H9 (cell line): ENCODE measurements around the gene LIPC. TPM values are rescaled to one million over a fixed set of nuclear protein-coding genes. Genes with fewer than 3 reads are reported as not detected.

ENCODE experiments used
- DNase-seq: peaks from one replicate; pipeline ENCODE4 v3.0.0-alpha.2; 2017
- H2AFZ ChIP-seq: one replicate; pipeline ENCODE4 v1.6.1; 2013; ENCODE audit warnings: mild to moderate bottlenecking, low read length, control low read depth, moderate library complexity
- H2AK5ac ChIP-seq: 2 replicates; pipeline ENCODE4 v1.6.1; 2013; ENCODE audit warnings: low read length, control low read depth, mixed read lengths; ENCODE audit not compliant: insufficient read length
- H2BK120ac ChIP-seq: one replicate; pipeline ENCODE4 v1.6.1; 2013; ENCODE audit warnings: low read depth, mild to moderate bottlenecking, low read length, control low read depth, inconsistent platforms; ENCODE audit not compliant: poor library complexity, severe bottlenecking
- H2BK12ac ChIP-seq: 2 replicates; pipeline ENCODE4 v1.6.1; 2013; ENCODE audit warnings: low read length, control low read depth, mixed read lengths, low read depth; ENCODE audit not compliant: insufficient read length
- H2BK15ac ChIP-seq: 2 replicates; pipeline ENCODE4 v1.6.1; 2013; ENCODE audit warnings: low read depth, low read length, control low read depth
- H2BK20ac ChIP-seq: one replicate; pipeline ENCODE4 v1.6.1; 2013; ENCODE audit warnings: low read depth, mild to moderate bottlenecking, low read length, control low read depth, inconsistent platforms; ENCODE audit not compliant: poor library complexity, severe bottlenecking
- H2BK5ac ChIP-seq: 2 replicates; pipeline ENCODE4 v1.6.1; 2013; ENCODE audit warnings: low read length, control low read depth, mixed read lengths; ENCODE audit not compliant: insufficient read length
- H3K14ac ChIP-seq: 2 replicates; pipeline ENCODE4 v1.6.1; 2013; ENCODE audit warnings: low read length, control low read depth; ENCODE audit not compliant: insufficient read depth
- H3K18ac ChIP-seq: 2 replicates; pipeline ENCODE4 v1.6.1; 2013; ENCODE audit warnings: low read depth, mild to moderate bottlenecking, mixed read lengths, low read length, control low read depth; ENCODE audit not compliant: insufficient read length
- H3K23ac ChIP-seq: 2 replicates; pipeline ENCODE4 v1.6.1; 2013; ENCODE audit warnings: low read length, control low read depth, mixed read lengths, low read depth; ENCODE audit not compliant: insufficient read length
- H3K23me2 ChIP-seq: 2 replicates; pipeline ENCODE4 v1.6.1; 2013; ENCODE audit warnings: low read depth, mild to moderate bottlenecking, mixed read lengths, low read length, control low read depth; ENCODE audit not compliant: insufficient read length, poor library complexity, severe bottlenecking
- H3K27ac ChIP-seq: 2 replicates; pipeline ENCODE4 v1.5.1; 2013; ENCODE audit warnings: low read length, control low read depth, mixed read lengths, low read depth; ENCODE audit not compliant: insufficient read length
- H3K27me3 ChIP-seq: 2 replicates; pipeline ENCODE4 v1.6.1; 2013; ENCODE audit warnings: low read length, control low read depth, inconsistent platforms; ENCODE audit not compliant: insufficient read depth
- H3K4ac ChIP-seq: 2 replicates; pipeline ENCODE4 v1.6.1; 2013; ENCODE audit warnings: low read depth, mild to moderate bottlenecking, control low read depth, inconsistent platforms, low read length, moderate library complexity
- H3K4me1 ChIP-seq: 2 replicates; pipeline ENCODE4 v1.6.1; 2013; ENCODE audit warnings: low read length, control low read depth, inconsistent platforms; ENCODE audit not compliant: insufficient read depth
- H3K4me2 ChIP-seq: 2 replicates; pipeline ENCODE4 v1.6.1; 2013; ENCODE audit warnings: low read length, control low read depth, mixed read lengths; ENCODE audit not compliant: insufficient read length, insufficient read depth
- H3K56ac ChIP-seq: 2 replicates; pipeline ENCODE4 v1.6.1; 2013; ENCODE audit warnings: low read depth, mild to moderate bottlenecking, mixed read lengths, low read length, control low read depth; ENCODE audit not compliant: insufficient read length
- H3K79me1 ChIP-seq: 2 replicates; pipeline ENCODE4 v1.6.1; 2013; ENCODE audit warnings: low read depth, mild to moderate bottlenecking, moderate library complexity, low read length, control low read depth, inconsistent platforms; ENCODE audit not compliant: insufficient read depth, poor library complexity, severe bottlenecking
- H3K79me2 ChIP-seq: 2 replicates; pipeline ENCODE4 v1.6.1; 2013; ENCODE audit warnings: low read length, control low read depth, inconsistent platforms; ENCODE audit not compliant: insufficient read depth
- H3K9ac ChIP-seq: 2 replicates; pipeline ENCODE4 v1.6.1; 2013; ENCODE audit warnings: low read length, control low read depth, mixed read lengths; ENCODE audit not compliant: insufficient read length; ENCODE audit errors: extremely low read depth
- H3K9me3 ChIP-seq: one replicate; pipeline ENCODE4 v1.6.1; 2013; ENCODE audit warnings: low read depth, low read length, inconsistent platforms; ENCODE audit not compliant: control insufficient read depth
- H3T11ph ChIP-seq: one replicate; pipeline ENCODE4 v1.6.1; 2013; ENCODE audit warnings: mild to moderate bottlenecking, low read length, control low read depth, inconsistent platforms
- H4K20me1 ChIP-seq: one replicate; pipeline ENCODE4 v1.6.1; 2013; ENCODE audit not compliant: control insufficient read depth, insufficient read length, insufficient read depth
- H4K5ac ChIP-seq: 2 replicates; pipeline ENCODE4 v1.6.1; 2013; ENCODE audit warnings: low read depth, mild to moderate bottlenecking, mixed read lengths, low read length, control low read depth; ENCODE audit not compliant: insufficient read length
- H4K8ac ChIP-seq: replicated peaks from 2 replicates; pipeline ENCODE4 v1.6.1; 2013; ENCODE audit warnings: low read length, control low read depth, mixed read lengths, low read depth; ENCODE audit not compliant: insufficient read length
- H4K91ac ChIP-seq: 2 replicates; pipeline ENCODE4 v1.6.1; 2013; ENCODE audit warnings: low read depth, mild to moderate bottlenecking, moderate library complexity, mixed read lengths, low read length, control low read depth; ENCODE audit not compliant: insufficient read length
- H3K27ac Mint-ChIP-seq, 3 experiments: 2 replicates in 2 of 3; 3 replicates in 1 of 3; pipeline ENCODE4 v1.8.0; 2020 to 2021; ENCODE audit warnings: mixed read lengths in 3 of 3, mild to moderate bottlenecking in 1 of 3, moderate library complexity in 1 of 3
- H3K27me3 Mint-ChIP-seq: 2 replicates; pipeline ENCODE4 v1.8.0; 2021; ENCODE audit warnings: low read depth, mild to moderate bottlenecking, moderate library complexity, mixed read lengths
- H3K36me3 Mint-ChIP-seq, 3 experiments: 2 replicates in 2 of 3; 3 replicates in 1 of 3; pipeline ENCODE4 v1.8.0; 2020 to 2021; ENCODE audit warnings: low read depth in 3 of 3, mixed read lengths in 3 of 3; ENCODE audit not compliant: insufficient read depth in 1 of 3
- H3K4me1 Mint-ChIP-seq, 2 experiments: 2 replicates each; pipeline ENCODE4 v1.8.0; 2020; ENCODE audit warnings: mixed read lengths in 2 of 2
- H3K4me3 Mint-ChIP-seq, 2 experiments: 2 replicates in 1 of 2; 3 replicates in 1 of 2; pipeline ENCODE4 v1.8.0; 2020 to 2021; ENCODE audit warnings: mild to moderate bottlenecking in 2 of 2, mixed read lengths in 2 of 2, moderate library complexity in 1 of 2
- H3K9me3 Mint-ChIP-seq, 2 experiments: 2 replicates in 1 of 2; 3 replicates in 1 of 2; pipeline ENCODE4 v1.8.0; 2020; ENCODE audit warnings: mild to moderate bottlenecking in 2 of 2, mixed read lengths in 2 of 2, moderate library complexity in 1 of 2
- CTCF ChIP-seq: fragments of 200-600 bp; sonication (generic); conservative IDR thresholded peaks from 3 replicates; pipeline ENCODE4 v1.8.0; 2021; ENCODE audit warnings: antibody characterized with exemption, mild to moderate bottlenecking
- WGBS: extraction: QIAGEN DNeasy Blood & Tissue Kit; methylation state at CpG from one replicate; pipeline ENCODE4 v1.1.7; 2013; ENCODE audit warnings: missing lambda C conversion rate, low lambda C conversion rate, mixed read lengths; ENCODE audit not compliant: insufficient read length; ENCODE audit errors: extremely low coverage; 5-methylcytosine and 5-hydroxymethylcytosine counted together
- total RNA-seq: library from RNA; stranded (reverse); gene quantifications from 2 replicates; pipeline ENCODE4 v1.2.1, GENCODE V29; 2021

LIPC gene
- total RNA-seq, 1 experiment from 2014 or later, result not detected

DNA sequence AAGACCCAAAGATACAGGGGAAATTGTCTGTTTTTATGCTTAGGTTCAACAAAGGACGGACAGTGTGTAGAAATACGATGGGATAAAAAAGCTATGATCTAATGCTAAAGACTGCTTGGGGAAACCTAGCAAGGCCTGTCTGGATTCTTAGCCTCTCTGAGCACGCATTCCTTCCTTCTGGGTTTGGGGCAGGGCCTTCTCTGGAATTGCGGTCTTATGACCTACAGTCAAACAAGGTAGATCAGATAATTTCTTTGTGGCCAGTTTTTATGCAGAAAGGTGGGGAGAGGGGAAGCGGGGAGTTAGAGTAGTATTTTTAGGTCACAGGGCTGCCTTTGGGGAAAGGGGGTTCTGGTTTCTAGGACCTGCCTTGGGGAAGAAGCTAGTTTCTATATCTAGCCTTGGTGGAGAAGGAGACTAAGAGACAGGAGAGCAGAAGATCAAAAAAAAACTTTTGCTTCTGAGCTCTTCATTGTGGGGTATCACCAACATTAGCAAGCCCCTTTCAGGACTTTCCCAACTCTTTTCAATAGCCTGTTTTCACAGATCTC, 39.1 kb upstream of the LIPC start:
- Histone ChIP-seq H2BK120ac (no peak overlapping the region), H3K18ac (no peak overlapping the region), H4K20me1 (no peaks in the 10 kb centered on the region), H3K4ac (no peak overlapping the region), H3K27me3 (no peaks in the 10 kb centered on the region), H3K9me3 (no peaks in the 10 kb centered on the region), H4K91ac (no peak overlapping the region), H2BK15ac (no peak overlapping the region), H4K5ac (no peak overlapping the region), H2BK5ac (no peak overlapping the region), H3K79me2 (no peaks in the 10 kb centered on the region), H3K23me2 (no peaks in the 10 kb centered on the region), H4K8ac (no peak overlapping the region), H2BK20ac (no peak overlapping the region), H3K56ac (no peak overlapping the region), H3K79me1 (no peaks in the 10 kb centered on the region), H3K23ac (no peak overlapping the region), H3K27ac (no peak overlapping the region), H2AFZ (no peak overlapping the region), H2AK5ac (no peak overlapping the region), H3K14ac (no peak overlapping the region), H3K4me1 (no peaks in the 10 kb centered on the region), H2BK12ac (no peak overlapping the region), H3K9ac (no peak overlapping the region), H3K4me2 (no peak overlapping the region), H3T11ph (no peak overlapping the region)
- no peaks in the 10 kb centered on the region; a peak in 1 of 5 replicates for H3K9me3 Mint-ChIP-seq
- H3K36me3 Mint-ChIP-seq, result no peaks in the 10 kb centered on the region
- no peak for TF ChIP-seq CTCF
- no peak overlapping the region for H3K4me3 Mint-ChIP-seq
- no CpG with 5 or more reads among the region's 5 CpGs for WGBS
- H3K27me3 Mint-ChIP-seq, result peaks cover 2% of the 10 kb centered on the region; the same call in 1 of the 2 replicates
- H3K27ac Mint-ChIP-seq, result no peak overlapping the region
- H3K4me1 Mint-ChIP-seq, result peaks cover 9 to 13% of the 10 kb centered on the region in 2 experiments; a peak in 3 of 4 replicates
- DNase-seq, result no peak
